AG04449 (cell line): Measurements from ENCODE around the gene ZFR2.
A peak's percentile ranks its signal among the peaks of the same experiment; 100 is the strongest.

Source experiments
- CTCF ChIA-PET: fragments of 350-600 bp; formaldehyde crosslinking; extraction: SDS; loops from one replicate; lab custom pipeline; 2021; ENCODE audit warnings: antibody characterized with exemption; lab: Yijun Ruan, JAX
- POLR2A ChIA-PET: fragments of 400-600, 350-600 bp; formaldehyde crosslinking; extraction: SDS; loops from one replicate; lab custom pipeline; 2020; ENCODE audit warnings: antibody characterized with exemption, inconsistent platforms; lab: Yijun Ruan, JAX
- DNase-seq: peaks from one replicate; pipeline ENCODE4 v3.0.0-alpha.2; 2010; ENCODE audit warnings: low read depth, low spot score
- H3K4me3 ChIP-seq: 2 replicates; pipeline ENCODE4 v1.5.1; 2011; ENCODE audit warnings: low read depth, mild to moderate bottlenecking, control low read depth, low read length
- CTCF ChIP-seq: IDR thresholded peaks from one replicate; pipeline ENCODE4 v1.5.1; 2011; ENCODE audit warnings: mild to moderate bottlenecking, moderate library complexity, low read length, control low read depth, inconsistent platforms; ENCODE audit not compliant: insufficient read depth; ENCODE audit errors: missing control alignments

ZFR2 gene

GRCh38 chr19:3850320-3850972 is 18.4 kb downstream of the ZFR2 start:
- CTCF ChIA-PET: interaction anchor here (1.5 to 1.8 kb wide), 2 partner anchors 29 to 41 kb away, joined by 3 to 4 read pairs; no protein-coding TSS in a partner anchor
- no peak for TF ChIP-seq CTCF
- POLR2A ChIA-PET: no interaction called here
- H3K4me3 ChIP-seq: no peak overlapping the region
- DNase-seq: no peak

- ChIA-PET POLR2A (no interaction called here), CTCF (interaction anchor here (0.9 to 1.5 kb wide), 5 partner anchors 8 to 42 kb away, joined by 3 to 6 read pairs (median 3); no protein-coding TSS in a partner anchor)
- DNase-seq: no peak
- no peak for TF ChIP-seq CTCF
- H3K4me3 ChIP-seq: no peak overlapping the region
These were observed 19.1 kb downstream of the ZFR2 start for GRCh38 chr19:3849787-3850186.

- DNase-seq: no peak
- POLR2A ChIA-PET: no interaction called here
- peak; percentile 37 for TF ChIP-seq CTCF
- no peak overlapping the region for H3K4me3 ChIP-seq
- CTCF ChIA-PET: interaction anchor here (0.6 to 1.5 kb wide), 7 partner anchors 9 to 183 kb away, joined by 3 to 7 read pairs (median 4); partner anchors contain the start of gene MRPL54
These were observed 19.7 kb downstream of the ZFR2 start for GRCh38 chr19:3849092-3849491.

GRCh38 chr19:3844596-3844995 is 24.2 kb downstream of the ZFR2 start:
- no peak for TF ChIP-seq CTCF
- CTCF ChIA-PET: no interaction called here
- no peak for DNase-seq
- POLR2A ChIA-PET: no interaction called here
- no peak overlapping the region for H3K4me3 ChIP-seq

- ChIA-PET POLR2A (no interaction called here), CTCF (interaction anchor here (1.9 kb wide), 1 partner anchor 21 kb away, joined by 10 read pairs; no protein-coding TSS in a partner anchor)
- DNase-seq: no peak
- no peak overlapping the region for H3K4me3 ChIP-seq
- no peak for TF ChIP-seq CTCF
These were observed 25.9 kb downstream of the ZFR2 start for GRCh38 chr19:3842948-3843347.

- no peak overlapping the region for H3K4me3 ChIP-seq
- DNase-seq: no peak
- CTCF ChIA-PET: interaction anchor here (0.8 to 2.2 kb wide), 2 partner anchors 8 to 19 kb away, joined by 4 to 10 read pairs; no protein-coding TSS in a partner anchor
- TF ChIP-seq CTCF: no peak
- POLR2A ChIA-PET: no interaction called here
These were observed 28.0 kb downstream of the ZFR2 start for GRCh38 chr19:3840804-3841203.
